ENCODE data around the gene INPP5E.
"Not testable (repeated sequence)": the region's sequence is repeated elsewhere in the genome, so short reads cannot be mapped to it uniquely, and the experiment has no call there.

INPP5E gene

GRCh38 chr9:136426787-136427186, 12.9 kb downstream of the INPP5E start:
- no peak for DNase-seq (ENCODE audit: low spot score)

DNA sequence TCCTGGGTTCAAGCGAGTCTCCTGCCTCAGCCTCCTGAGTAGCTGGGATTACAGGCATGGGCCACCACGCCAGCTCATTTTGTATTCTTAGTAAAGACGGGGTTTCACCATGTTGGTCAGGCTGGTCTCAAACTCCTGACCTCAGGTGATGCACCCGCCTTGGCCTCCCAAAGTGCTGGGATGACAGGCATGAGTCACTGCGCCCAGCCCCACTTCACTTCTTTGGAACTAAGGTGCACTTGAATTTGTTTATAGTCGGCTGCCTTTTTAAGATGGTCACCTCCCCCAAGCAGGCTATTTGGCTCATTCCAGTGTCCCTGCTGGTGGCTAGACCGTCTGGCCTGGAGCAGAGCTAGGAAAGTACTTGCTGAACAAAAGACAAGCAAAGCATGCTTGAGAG, 14.3 kb downstream of the INPP5E start:
- not testable (repeated sequence) for DNase-seq (ENCODE audit: low spot score)

GRCh38 chr9:136424750-136425362, 14.8 kb downstream of the INPP5E start:
- no peak for DNase-seq (ENCODE audit: low spot score)

DNA sequence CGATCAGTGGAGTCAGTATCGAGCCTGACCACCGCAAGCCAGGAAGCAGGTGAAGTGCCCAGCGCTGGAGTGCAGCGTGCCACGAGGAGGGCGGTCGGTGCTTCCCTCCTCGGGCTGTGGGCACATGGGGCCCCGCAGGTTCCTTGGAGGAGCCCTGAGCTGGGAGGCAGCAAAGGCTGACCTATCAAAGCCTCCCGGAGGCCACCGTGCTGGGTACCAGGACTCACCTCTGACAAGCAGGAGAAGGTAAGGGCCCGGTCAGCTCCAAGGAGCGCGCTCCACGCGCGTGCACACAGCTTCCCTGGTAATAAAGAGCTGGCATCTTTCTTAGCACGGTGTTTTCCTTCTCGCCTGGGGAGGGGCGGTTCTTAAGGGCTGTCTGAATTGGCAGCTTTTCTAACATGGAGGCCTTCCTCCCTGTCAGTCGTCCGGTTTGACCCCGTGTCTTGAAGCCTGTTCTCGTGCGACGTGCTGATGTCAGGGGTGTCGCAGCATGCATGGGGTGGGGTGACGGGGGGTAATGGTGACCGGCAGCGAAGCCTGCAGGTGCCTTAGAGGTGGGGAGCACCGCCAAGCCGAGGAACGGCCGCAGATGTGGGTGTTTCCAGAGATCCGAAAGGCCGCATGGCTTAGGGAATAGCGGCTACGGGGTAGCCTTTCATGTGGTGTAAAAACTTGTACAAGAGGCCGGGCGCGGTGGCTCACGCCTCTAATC, 16.1 kb downstream of the INPP5E start:
- DNase-seq (ENCODE audit: low spot score), result no peak

- DNase-seq (ENCODE audit: low spot score), result no peak
These were observed 16.8 kb downstream of the INPP5E start for GRCh38 chr9:136422876-136423275.

DNA sequence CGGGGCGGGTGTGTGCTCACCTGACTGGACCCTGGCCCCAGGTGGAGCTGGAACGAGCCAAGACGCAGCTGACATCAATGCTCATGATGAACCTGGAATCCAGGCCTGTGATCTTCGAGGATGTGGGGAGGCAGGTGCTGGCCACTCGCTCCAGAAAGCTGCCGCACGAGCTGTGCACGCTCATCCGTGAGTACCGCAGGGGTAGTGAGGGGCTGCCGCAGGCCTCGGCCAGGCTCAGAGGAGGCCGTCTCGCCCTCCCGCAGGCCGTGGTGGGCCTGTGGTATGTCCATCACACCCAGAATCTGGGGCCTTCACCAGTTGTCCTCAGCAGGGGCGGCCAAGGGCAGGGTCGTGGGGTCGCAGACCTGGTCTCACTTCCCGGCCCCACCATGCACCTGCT, 17.9 kb downstream of the INPP5E start:
- DNase-seq (ENCODE audit: low spot score), result no peak

GRCh38 chr9:136419092-136419420, 20.6 kb downstream of the INPP5E start:
- no peak for DNase-seq (ENCODE audit: low spot score)

DNA sequence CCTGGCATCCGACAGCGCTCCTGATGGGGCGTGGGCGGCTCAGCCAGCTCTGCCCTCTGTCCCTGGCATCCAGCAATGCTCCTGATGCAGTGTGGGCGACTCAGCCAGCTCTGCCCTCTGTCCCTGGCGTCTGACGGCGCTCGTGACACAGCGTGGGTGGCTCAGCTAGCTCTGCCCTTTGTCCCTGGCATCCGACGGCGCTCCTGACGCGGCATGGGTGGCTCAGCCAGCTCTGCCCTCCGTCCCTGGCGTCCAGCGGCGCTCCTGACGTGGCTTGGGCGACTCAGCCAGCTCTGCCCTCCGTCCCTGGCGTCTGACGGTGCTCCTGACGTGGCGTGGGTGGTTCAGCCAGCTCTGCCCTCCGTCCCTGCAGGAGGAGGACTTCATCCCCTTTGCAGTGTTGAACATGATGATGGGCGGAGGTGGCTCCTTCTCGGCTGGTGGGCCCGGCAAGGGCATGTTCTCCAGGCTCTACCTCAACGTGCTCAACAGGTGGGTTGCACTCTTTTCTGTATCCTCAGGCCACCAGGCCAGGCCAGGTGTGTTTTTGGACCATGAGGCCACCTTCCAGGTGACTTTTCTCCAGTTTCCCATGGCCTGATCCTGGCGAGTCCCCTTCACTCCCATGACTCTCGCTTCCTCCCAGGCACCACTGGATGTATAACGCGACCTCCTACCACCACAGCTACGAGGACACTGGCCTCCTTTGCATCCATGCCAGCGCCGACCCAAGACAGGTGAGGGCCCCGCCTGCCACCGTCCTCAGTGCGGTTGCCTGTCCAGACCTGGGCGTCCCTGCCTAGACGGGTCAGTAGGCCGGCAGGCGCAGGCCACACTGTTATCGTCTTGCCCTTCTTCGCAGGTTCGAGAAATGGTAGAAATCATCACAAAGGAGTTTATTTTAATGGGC, 21.2 kb downstream of the INPP5E start:
- no peak for DNase-seq (ENCODE audit: low spot score)

DNA sequence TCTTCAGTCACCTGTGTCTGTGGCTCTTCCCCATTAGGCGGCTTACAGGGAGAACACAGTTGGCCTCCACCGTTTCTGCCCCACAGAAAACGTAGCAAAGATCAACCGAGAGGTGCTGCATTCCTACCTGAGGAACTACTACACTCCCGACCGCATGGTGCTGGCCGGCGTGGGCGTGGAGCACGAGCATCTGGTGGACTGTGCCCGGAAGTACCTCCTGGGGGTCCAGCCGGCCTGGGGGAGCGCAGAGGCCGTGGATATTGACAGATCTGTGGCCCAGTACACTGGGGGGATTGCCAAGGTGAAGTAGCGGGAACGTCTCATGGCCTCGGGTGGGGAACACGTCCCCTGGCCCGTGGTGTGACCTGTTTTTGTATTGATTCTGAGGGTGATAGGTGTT, 22.7 kb downstream of the INPP5E start:
- DNase-seq (ENCODE audit: low spot score), result no peak

- DNase-seq (ENCODE audit: low spot score), result no peak
These were observed 23.2 kb downstream of the INPP5E start for GRCh38 chr9:136416427-136416826.

GRCh38 chr9:136412962-136413361, 26.7 kb downstream of the INPP5E start:
- DNase-seq (ENCODE audit: low spot score), result no peak

GRCh38 chr9:136411378-136411777, 28.3 kb downstream of the INPP5E start:
- DNase-seq (ENCODE audit: low spot score), result no peak

GRCh38 chr9:136410500-136411287, 29.0 kb downstream of the INPP5E start, which contains the start of the genes ENTR1 and PMPCA:
ENTR1 (minus strand) TSS chr9:136410614; CDS start chr9:136410397, 217 bp downstream.
PMPCA (plus strand) TSS chr9:136410658; CDS start chr9:136410669, 11 bp downstream.
- DNase-seq (ENCODE audit: low spot score), result peak; percentile 99

- peak; percentile 57 for DNase-seq (ENCODE audit: low spot score)
These were observed 29.8 kb downstream of the INPP5E start for GRCh38 chr9:136409557-136410455.

DNA sequence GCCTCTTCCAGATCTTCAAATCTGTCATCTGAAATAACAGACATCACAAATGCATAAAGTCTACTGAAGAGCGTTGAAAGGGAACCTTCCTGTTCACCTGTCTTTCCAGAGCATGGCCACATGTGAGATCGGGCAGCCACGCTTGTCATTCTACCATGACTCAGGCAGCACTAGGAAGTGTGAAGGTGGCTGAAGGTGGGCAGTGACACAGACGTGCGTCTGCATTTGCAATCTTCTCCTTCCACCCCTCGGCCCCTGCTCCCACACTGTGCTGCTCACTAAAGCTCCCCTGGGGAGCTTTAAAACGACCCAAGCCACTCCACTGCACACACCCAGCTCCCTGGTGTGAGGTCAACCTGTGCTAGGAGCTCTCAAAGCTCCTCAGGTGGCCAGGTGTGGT, 31.7 kb downstream of the INPP5E start:
- no peak for DNase-seq (ENCODE audit: low spot score)

GRCh38 chr9:136407061-136407460, 32.6 kb downstream of the INPP5E start:
- DNase-seq (ENCODE audit: low spot score), result not testable (repeated sequence)

DNA sequence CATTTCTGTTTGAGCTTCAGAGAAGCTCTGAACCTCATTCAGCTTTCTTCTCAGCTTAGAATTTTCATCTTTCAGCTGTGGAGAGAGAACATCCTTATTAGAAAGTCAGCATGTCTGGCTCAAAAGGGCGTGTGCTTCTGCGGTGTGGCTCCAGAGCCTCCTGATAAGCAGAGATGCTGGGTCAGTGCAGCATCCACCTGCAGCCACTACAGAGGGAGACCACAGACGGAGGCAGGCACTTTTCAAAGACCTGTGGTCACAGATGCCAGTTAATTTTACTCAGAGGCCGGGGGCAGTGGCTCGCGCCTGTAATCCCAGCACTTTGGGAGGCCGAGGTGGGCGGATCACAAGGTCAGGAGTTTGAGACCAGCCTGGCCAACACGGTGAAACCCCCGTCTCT, 33.7 kb downstream of the INPP5E start:
- not testable (repeated sequence) for DNase-seq (ENCODE audit: low spot score)

GRCh38 chr9:136405481-136405880, 34.2 kb downstream of the INPP5E start:
- no peak for DNase-seq (ENCODE audit: low spot score)

DNA sequence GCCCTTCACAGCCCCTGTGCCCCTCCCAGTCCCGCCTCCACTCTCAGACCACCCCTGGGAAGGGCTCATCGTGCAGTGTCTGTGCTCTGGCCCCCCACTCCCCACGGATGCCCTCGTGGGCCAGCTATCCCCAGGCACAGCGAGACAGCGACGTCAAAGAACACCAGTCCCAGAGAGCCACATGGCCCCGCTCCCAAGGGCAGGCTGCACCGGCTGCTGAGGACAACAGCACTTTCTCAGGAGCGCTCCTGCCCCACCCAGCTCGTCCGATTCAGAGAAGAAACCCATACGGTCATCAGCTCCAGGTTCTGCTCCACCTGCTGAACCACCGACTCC, 34.9 kb downstream of the INPP5E start:
- no peak for DNase-seq (ENCODE audit: low spot score)

- no peak for DNase-seq (ENCODE audit: low spot score)
These were observed 35.5 kb downstream of the INPP5E start for GRCh38 chr9:136403915-136404800.

Measured in HuH-7 (cell line).